Ammon's horn (tissue), 1 donor: ENCODE measurements around the gene CBX8.
A peak's percentile ranks its signal among the peaks of the same experiment; 100 is the strongest.

ENCODE experiments used
- DNase-seq: peaks from one replicate; pipeline ENCODE4 v3.0.0-alpha.2; 2016; ENCODE audit warnings: low spot score

CBX8 gene

GRCh38 chr17:79819534-79820276 lies 22.8 kb upstream of the CBX8 start:
- DNase-seq = no peak

GRCh38 chr17:79819085-79819484 lies 22.2 kb upstream of the CBX8 start:
- no peak for DNase-seq

GRCh38 chr17:79818026-79818758 lies 21.3 kb upstream of the CBX8 start:
- DNase-seq = no peak

GRCh38 chr17:79815836-79816461 lies 19.1 kb upstream of the CBX8 start:
- DNase-seq = no peak

GRCh38 chr17:79814974-79815835 lies 18.3 kb upstream of the CBX8 start:
- DNase-seq = no peak

- no peak for DNase-seq
These were observed 17.5 kb upstream of the CBX8 start for GRCh38 chr17:79814127-79814973.

GRCh38 chr17:79813297-79814126 lies 16.6 kb upstream of the CBX8 start:
- DNase-seq = no peak

- no peak for DNase-seq
These were observed 15.7 kb upstream of the CBX8 start for GRCh38 chr17:79812353-79813258.

- no peak for DNase-seq
These were observed 15.0 kb upstream of the CBX8 start for GRCh38 chr17:79811868-79812352.

- no peak for DNase-seq
These were observed 14.4 kb upstream of the CBX8 start for GRCh38 chr17:79811011-79811867.

- DNase-seq = peak; percentile 75
These were observed 13.5 kb upstream of the CBX8 start for GRCh38 chr17:79810130-79811010.

- DNase-seq = no peak
These were observed 12.8 kb upstream of the CBX8 start for GRCh38 chr17:79809530-79810129.

GRCh38 chr17:79808763-79809529 lies 12.1 kb upstream of the CBX8 start:
- DNase-seq = no peak

- DNase-seq = no peak
These were observed 10.2 kb upstream of the CBX8 start for GRCh38 chr17:79806863-79807720.

GRCh38 chr17:79806446-79806760 lies 9.5 kb upstream of the CBX8 start:
- DNase-seq = no peak
